Measurements from ENCODE around the gene CTNNAL1. TPM values are rescaled to one million over a fixed set of nuclear protein-coding genes. Genes with fewer than 3 reads are reported as not detected.

Gene CTNNAL1
- total and polyA plus RNA-seq, 9 of the 15 experiments (the other 6 are each of a cell fraction or from before 2014, with no cell fraction given): 23.2 to 78.0 (median 46.7) TPM

DNA sequence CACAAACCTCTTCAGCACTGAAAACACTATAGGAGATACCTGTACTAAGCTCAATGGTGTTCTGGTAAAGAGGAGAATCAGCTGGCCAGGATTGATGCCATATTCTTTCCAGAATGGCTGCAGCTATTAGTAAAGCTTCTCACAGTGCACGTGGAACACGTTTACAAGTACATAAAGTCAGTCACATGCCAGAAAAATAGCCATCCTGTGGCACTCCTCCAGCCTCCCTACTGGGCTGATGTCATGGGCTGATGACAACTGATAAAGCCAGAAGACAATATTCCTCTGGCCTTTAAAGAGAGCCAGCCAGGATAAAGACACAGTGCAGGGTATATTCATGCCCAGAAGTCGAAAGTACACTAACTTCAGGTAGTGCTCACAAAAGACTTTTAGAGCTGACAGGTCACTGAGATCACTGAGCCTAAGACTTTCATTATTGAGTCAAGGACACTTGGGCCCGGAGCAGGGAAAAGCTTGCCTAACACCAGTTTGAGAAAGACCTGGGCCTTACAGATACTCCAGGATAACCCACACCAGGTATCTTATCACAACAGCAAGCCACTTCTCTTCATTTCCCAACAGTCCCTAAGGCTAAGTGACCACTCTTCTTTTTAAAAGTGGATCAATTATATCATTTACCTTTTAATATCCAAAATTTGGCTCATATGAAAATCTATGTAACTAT, 49.7 kb downstream of the CTNNAL1 start (continued):
- TF ChIP-seq, protein P1, sequence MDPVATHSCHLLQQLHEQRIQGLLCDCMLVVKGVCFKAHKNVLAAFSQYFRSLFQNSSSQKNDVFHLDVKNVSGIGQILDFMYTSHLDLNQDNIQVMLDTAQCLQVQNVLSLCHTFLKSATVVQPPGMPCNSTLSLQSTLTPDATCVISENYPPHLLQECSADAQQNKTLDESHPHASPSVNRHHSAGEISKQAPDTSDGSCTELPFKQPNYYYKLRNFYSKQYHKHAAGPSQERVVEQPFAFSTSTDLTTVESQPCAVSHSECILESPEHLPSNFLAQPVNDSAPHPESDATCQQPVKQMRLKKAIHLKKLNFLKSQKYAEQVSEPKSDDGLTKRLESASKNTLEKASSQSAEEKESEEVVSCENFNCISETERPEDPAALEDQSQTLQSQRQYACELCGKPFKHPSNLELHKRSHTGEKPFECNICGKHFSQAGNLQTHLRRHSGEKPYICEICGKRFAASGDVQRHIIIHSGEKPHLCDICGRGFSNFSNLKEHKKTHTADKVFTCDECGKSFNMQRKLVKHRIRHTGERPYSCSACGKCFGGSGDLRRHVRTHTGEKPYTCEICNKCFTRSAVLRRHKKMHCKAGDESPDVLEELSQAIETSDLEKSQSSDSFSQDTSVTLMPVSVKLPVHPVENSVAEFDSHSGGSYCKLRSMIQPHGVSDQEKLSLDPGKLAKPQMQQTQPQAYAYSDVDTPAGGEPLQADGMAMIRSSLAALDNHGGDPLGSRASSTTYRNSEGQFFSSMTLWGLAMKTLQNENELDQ (CRISPR knock-in tag; IDR thresholded peaks at IDR 0.05; ENCODE audit: borderline replicate concordance): no peak
- TF ChIP-seq ELF1 (tag; IDR thresholded peaks at IDR 0.05) (no peak), SMC3 (conservative IDR thresholded peaks at IDR 0.05; ENCODE audit: insufficient read depth, low read depth, low read length) (no peak), U2AF2 (optimal IDR thresholded peaks at IDR 0.05; ENCODE audit: low read depth, low read length) (no peak), SMAD4 (CRISPR knock-in tag; conservative IDR thresholded peaks at IDR 0.05) (0 out of 2 replicates have a peak, but pooled peaks have one; percentile 33), ZKSCAN8 (CRISPR knock-in tag; IDR thresholded peaks at IDR 0.05) (no peak), ZNF507 (tag; conservative IDR thresholded peaks at IDR 0.05) (no peak), POLR3G (IDR thresholded peaks at IDR 0.05; ENCODE audit: extremely low read depth, insufficient read length, insufficient replicate concordance) (no peak), POLR2H (tag; IDR thresholded peaks at IDR 0.05; ENCODE audit: low read depth) (no peak), ZNF239 (CRISPR knock-in tag; IDR thresholded peaks at IDR 0.05) (no peak), EWSR1 (IDR thresholded peaks at IDR 0.05; ENCODE audit: borderline replicate concordance, low read depth, partially characterized antibody) (no peak), KDM5B (IDR thresholded peaks at IDR 0.05; ENCODE audit: insufficient replicate concordance, low read depth, low read length) (no peak), POLR2AphosphoS5 (IDR thresholded peaks at IDR 0.05; ENCODE audit: control insufficient read depth, insufficient read depth, low read depth, low read length) (0 out of 2 replicates have a peak, but pooled peaks have one; percentile 19), RBM34 (IDR thresholded peaks at IDR 0.05; ENCODE audit: borderline replicate concordance, insufficient read depth, low read length) (no peak), PRPF4 (IDR thresholded peaks at IDR 0.05; ENCODE audit: insufficient read depth, low read depth, low read length, poor library complexity, severe bottlenecking) (no peak)
- TF ChIP-seq, protein P2, sequence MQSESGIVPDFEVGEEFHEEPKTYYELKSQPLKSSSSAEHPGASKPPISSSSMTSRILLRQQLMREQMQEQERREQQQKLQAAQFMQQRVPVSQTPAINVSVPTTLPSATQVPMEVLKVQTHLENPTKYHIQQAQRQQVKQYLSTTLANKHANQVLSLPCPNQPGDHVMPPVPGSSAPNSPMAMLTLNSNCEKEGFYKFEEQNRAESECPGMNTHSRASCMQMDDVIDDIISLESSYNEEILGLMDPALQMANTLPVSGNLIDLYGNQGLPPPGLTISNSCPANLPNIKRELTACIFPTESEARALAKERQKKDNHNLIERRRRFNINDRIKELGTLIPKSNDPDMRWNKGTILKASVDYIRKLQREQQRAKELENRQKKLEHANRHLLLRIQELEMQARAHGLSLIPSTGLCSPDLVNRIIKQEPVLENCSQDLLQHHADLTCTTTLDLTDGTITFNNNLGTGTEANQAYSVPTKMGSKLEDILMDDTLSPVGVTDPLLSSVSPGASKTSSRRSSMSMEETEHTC (IDR thresholded peaks at IDR 0.05): peak; percentile 62
- TF ChIP-seq, protein P3, sequence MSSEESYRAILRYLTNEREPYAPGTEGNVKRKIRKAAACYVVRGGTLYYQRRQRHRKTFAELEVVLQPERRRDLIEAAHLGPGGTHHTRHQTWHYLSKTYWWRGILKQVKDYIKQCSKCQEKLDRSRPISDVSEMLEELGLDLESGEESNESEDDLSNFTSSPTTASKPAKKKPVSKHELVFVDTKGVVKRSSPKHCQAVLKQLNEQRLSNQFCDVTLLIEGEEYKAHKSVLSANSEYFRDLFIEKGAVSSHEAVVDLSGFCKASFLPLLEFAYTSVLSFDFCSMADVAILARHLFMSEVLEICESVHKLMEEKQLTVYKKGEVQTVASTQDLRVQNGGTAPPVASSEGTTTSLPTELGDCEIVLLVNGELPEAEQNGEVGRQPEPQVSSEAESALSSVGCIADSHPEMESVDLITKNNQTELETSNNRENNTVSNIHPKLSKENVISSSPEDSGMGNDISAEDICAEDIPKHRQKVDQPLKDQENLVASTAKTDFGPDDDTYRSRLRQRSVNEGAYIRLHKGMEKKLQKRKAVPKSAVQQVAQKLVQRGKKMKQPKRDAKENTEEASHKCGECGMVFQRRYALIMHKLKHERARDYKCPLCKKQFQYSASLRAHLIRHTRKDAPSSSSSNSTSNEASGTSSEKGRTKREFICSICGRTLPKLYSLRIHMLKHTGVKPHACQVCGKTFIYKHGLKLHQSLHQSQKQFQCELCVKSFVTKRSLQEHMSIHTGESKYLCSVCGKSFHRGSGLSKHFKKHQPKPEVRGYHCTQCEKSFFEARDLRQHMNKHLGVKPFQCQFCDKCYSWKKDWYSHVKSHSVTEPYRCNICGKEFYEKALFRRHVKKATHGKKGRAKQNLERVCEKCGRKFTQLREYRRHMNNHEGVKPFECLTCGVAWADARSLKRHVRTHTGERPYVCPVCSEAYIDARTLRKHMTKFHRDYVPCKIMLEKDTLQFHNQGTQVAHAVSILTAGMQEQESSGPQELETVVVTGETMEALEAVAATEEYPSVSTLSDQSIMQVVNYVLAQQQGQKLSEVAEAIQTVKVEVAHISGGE (CRISPR knock-in tag; IDR thresholded peaks at IDR 0.05): no peak
- TF ChIP-seq, protein P4, sequence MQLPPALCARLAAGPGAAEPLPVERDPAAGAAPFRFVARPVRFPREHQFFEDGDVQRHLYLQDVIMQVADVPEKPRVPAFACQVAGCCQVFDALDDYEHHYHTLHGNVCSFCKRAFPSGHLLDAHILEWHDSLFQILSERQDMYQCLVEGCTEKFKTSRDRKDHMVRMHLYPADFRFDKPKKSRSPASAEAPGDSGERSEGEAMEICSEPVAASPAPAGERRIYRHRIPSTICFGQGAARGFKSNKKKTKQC (CRISPR knock-in tag; IDR thresholded peaks at IDR 0.05): no peak
